LNCaP clone FGC (cell line): ENCODE data around the gene MAPKAPK2.

Experiments
- DNase-seq: peaks from one replicate; pipeline ENCODE4 v3.0.0-alpha.2; 2011; ENCODE audit warnings: low read depth
- H3K4me3 ChIP-seq: 2 replicates; pipeline ENCODE4 v1.5.1; 2011; ENCODE audit warnings: mild to moderate bottlenecking, low read depth, low read length, control low read depth
- TF ChIP-seq, protein P1 (sequence below): IDR thresholded peaks from 2 replicates; pipeline ENCODE4 v1.5.1; 2012; ENCODE audit warnings: mild to moderate bottlenecking; ENCODE audit not compliant: control insufficient read depth, insufficient read depth; ENCODE audit errors: extremely low read depth

Gene MAPKAPK2

DNA sequence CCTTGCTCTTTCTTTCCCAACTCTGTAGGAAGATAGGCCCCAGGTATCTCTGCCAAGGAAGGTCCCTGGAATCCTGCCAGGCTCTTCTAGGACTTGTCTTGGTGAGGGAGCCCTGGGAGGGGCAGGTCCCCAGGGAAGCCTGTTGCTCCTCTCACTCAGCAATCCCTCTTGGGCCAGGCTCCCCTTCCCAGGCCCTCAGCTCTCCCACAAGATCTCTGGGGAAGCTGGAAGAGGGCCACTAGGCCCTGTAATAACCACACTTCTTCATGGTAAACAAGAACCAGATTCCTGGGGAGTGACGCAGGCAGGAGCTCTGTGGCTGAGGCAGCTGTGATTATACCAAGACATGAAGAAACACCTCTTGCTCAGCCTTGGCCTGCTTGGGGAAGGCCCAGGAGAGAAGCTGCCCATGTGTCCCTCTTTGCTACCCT is 9.9 kb upstream of the MAPKAPK2 start:
- TF ChIP-seq, protein P1, sequence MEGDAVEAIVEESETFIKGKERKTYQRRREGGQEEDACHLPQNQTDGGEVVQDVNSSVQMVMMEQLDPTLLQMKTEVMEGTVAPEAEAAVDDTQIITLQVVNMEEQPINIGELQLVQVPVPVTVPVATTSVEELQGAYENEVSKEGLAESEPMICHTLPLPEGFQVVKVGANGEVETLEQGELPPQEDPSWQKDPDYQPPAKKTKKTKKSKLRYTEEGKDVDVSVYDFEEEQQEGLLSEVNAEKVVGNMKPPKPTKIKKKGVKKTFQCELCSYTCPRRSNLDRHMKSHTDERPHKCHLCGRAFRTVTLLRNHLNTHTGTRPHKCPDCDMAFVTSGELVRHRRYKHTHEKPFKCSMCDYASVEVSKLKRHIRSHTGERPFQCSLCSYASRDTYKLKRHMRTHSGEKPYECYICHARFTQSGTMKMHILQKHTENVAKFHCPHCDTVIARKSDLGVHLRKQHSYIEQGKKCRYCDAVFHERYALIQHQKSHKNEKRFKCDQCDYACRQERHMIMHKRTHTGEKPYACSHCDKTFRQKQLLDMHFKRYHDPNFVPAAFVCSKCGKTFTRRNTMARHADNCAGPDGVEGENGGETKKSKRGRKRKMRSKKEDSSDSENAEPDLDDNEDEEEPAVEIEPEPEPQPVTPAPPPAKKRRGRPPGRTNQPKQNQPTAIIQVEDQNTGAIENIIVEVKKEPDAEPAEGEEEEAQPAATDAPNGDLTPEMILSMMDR = no peak
- DNase-seq = no peak
- H3K4me3 ChIP-seq = no peak overlapping the region

DNA sequence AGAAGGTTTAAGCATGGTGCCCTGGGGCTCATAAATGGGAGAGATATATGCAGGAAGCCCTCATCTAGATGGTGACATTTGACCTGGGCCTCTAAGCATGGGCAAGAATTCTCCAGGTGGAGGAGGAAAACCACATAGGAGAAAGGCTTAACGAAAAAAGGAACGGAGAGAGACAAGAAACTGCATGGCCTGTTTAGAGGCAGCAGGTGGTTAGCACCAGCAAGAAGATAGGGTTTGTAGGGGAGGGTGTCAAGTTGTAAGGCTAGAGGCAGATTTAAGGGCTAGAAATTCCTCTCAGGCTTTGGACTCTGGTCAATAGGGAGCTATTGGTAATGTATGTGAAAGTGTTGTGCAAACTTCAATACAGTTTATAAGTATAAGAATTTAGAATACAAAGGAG is 8.2 kb upstream of the MAPKAPK2 start:
- TF ChIP-seq, protein P1 = no peak
- H3K4me3 ChIP-seq = no peak overlapping the region
- DNase-seq = no peak

DNA sequence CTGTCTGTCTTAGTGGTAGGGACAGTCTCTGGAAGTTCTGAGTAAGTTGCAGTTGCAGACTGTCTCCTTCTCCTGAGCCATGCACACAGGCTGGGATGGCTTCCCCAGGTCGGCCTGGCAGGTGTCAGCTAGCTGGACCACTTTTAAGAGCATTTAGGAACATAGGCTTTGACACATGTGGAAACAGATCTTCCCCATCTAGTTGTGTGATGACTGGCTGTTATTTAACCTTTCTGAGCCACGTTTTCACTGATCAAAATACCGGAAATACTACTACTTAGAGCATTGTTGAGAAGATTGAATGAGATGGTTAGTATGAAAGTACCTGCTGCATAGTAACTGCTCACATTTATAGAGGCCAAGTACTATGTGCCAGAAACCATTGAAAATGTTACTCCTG is 6.2 kb upstream of the MAPKAPK2 start:
- no peak for DNase-seq
- TF ChIP-seq, protein P1 = no peak
- H3K4me3 ChIP-seq = no peak overlapping the region

DNA sequence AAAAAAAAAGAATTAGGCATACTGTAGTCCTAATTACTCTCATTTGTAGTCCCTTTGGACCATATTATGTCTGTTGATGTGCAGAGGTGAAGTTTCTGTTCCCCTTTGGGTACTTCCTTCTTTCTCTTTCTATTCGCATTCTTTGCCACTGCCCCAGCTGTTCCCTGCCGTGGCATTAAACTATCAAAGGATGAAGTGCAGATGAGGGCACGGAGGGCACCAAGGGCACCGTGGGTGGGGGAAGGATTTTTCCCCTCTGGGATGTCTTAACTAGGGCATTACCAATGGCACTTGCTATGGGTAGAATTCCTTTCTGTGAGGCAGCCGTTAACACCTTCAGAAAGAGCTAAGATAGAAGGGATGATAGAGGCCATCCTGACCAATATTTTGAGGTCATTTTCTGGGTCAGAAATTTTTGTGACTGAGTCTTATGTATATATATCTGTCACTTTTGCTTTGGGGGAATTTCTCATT is 4.9 kb upstream of the MAPKAPK2 start:
- H3K4me3 ChIP-seq = no peak overlapping the region
- TF ChIP-seq, protein P1 = no peak
- DNase-seq = no peak

DNA sequence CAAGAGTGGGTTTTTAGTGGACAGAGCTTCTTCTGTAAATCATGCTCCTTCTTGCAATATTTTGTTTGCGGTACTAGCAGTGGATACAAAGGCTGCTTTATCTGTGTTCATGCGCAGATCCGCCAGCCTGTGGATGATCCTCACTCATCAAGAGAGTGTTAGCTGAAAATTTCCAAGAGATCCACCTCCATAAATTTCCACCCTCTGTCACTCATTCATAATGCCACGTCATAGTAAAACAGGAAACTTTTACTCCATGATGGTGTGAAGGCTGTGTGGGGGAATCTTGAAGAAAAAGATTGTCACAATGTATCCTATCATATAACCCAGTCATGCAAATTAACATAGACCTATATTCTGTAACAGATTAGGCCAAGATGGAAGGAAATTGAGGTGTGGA is 4.4 kb upstream of the MAPKAPK2 start:
- TF ChIP-seq, protein P1 = no peak
- DNase-seq = no peak
- H3K4me3 ChIP-seq = no peak overlapping the region

DNA sequence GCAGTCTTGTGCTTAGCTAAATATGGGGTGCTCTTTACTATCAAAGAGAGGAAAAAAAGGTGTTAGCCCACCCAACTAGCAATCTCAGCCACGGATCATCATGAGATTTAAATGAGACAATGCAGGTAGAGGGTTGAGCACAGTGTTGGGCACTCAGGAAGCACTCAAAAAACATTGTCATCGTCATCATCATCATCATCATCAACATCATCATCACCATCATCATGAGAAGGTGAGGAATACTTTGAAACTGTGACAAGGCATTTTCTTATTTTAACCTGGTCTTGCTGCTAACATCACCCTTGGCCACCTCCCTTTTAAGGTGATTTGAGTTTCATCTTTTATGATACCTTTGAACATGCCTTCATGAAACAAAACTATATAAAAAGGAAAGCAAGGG is 3.3 kb upstream of the MAPKAPK2 start:
- TF ChIP-seq, protein P1 = no peak

DNA sequence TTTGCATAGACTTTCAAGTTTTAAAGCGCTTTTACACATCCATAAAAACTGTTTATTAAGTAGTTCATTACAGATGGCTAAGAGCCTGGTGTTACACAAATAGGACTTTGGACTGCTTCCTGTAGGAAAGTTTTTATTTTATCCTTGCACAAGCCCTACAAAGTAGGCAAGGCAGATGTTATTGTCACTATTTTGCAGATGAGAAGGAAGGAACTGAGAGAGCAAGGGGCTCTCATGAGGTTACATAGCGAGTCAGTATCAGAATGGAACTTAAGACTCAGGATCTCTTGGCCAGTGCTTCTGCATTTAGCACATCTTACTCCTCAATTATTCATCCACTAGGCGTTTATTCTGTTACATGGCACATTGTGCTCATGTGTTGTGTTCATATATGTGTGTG is 2.6 kb upstream of the MAPKAPK2 start:
- no peak overlapping the region; the same call in 1 of the 2 replicates for H3K4me3 ChIP-seq
- DNase-seq = peak; percentile 71

More for the DNA sequence above, 3.3 kb upstream of the MAPKAPK2 start:
- no peak for DNase-seq
- H3K4me3 ChIP-seq = no peak overlapping the region; the same call in 1 of the 2 replicates

More for the DNA sequence above, 2.6 kb upstream of the MAPKAPK2 start:
- TF ChIP-seq, protein P1 = no peak
